IPS-11a (cell line): Measurements from ENCODE around the gene MIS12.
A peak's percentile ranks its signal among the peaks of the same experiment; 100 is the strongest.

Experiments used
- H3K4me3 ChIP-seq: one replicate; pipeline ENCODE4 v1.5.1; 2013; ENCODE audit warnings: low read depth, low read length, control low read depth

Gene MIS12

DNA sequence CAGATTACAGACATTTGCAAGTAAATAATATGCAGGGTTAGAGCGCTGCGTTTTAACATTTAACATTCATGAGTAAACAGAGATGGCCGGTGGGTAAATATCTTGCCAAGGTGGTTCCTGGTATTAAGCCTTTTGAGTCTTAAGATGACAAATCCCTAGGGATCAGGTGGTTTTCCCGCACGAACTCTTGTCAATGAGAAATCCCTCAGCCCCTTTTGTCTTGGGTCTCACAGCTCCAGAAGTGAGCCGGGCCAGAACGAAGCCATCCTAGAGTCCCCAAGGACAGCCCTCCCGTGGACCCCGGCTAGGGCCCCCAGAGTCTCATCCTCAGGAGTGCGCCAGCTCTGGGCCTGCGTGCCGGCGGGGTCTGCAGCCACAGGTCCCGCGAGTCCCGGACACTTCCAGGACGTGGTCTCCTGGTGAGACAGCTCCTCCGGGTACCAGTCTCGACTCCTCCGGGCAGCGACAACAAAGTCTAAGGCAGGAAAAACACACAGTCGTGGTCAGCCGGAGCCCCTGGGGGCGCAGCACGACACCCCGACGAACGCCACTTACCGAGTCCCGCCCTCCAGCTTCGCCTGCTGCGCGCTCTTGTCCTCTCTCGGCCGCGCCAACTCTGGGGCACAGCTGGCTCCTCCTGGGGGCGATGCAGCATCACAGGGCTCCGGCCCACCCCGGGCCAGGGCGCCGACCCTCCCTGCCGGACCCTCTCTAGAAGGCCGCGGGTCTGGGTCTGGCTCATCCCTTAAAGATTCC lies 13.3 kb downstream of the MIS12 start:
- peak overlapping the region; percentile 57 for H3K4me3 ChIP-seq

DNA sequence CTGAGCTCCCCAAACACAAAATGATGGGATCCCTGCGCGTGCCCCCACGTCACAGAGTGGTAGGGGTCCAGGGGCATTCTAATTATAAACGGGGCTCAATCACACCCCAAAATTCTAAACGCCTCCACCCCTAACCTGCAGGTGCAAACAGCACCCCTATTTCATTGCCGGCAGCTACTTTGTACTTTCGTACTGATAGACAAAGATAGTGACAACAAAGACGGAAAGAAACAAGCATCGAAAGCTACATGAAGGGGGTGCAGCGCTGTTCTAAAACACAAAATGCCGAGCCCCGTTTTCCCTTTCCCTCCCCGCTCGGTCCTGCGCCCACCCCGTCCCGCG lies 13.9 kb downstream of the MIS12 start:
- H3K4me3 ChIP-seq, result peak overlapping the region; percentile 57

DNA sequence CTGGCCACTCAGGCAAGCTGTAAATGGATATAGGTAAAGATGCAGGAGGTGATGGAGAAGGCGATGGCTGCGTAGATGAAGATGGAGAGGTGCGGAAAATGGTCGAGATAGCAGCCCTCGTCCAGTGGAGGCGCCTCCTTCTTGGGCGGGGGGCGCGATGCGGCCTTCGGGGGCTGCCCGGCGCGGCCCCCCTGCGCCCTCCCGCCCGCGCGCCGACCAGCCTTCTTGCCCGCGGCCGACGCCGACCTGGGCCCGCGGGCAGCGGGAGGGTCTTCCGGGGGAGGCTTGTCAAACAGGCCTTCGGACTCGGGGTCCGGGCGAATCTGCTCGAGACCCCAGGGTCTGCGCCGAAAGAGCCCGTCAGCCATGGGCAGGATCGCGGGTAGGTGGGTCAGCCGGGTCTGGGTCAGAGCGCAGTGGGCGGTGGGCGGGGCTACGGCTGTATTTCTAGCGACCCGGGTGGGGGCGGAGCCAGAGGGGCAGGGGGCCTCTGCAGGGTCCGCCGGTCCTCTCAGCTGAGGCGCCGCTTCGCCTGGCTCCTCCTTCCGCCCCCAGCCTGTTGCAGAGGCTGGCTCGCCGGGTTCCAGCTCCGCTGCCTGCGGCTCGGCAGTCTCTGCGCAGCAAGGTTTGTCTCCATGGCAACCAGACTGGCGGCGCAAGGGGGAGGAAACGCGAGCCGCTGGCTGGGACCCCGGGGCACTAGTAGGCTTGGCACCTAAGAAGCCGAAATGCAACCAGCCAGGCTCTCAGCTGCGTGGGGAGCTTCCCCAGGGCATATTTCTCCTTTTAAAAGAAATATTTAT lies 14.4 kb downstream of the MIS12 start:
- peak overlapping the region; percentile 57 for H3K4me3 ChIP-seq

DNA sequence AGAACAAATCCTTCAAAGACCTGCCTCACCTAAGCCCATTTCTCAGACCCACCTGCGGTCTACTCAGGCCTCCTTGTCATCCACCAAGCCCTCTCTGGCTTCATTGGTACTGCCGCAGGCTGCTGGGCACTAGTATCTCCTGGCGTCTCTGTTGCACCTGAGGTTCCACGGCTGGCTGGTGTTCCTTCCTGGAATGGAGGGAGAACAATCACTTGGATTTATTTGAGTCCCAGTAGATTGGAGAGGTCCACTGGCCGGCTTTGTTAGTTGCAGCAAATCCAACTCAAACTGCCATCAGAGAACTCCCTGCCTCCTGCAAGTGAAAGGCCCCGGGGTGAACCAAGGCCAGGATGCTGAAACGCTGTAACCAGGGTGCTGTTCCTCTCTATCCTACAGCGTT lies 15.3 kb downstream of the MIS12 start:
- no peak overlapping the region for H3K4me3 ChIP-seq

DNA sequence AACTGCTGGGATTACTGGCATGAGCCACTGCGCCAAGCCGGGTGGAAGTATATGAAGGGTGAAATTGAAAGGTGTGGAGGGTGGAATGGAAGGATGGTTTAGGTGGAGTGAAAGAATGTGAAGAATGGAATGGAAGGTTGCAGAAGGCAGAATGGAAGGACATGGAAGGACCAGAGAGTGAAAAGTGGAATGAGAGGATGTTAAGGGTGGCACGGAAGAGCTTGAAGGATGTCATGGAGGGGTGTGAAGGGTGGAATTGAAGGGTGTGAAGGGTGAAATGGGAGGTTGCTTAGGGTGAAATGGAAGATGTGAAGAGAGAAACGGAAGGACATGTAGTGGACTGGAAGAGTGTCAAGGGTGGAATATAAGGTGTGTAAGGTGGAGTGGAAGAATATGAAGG lies 16.2 kb downstream of the MIS12 start:
- no peak overlapping the region for H3K4me3 ChIP-seq

DNA sequence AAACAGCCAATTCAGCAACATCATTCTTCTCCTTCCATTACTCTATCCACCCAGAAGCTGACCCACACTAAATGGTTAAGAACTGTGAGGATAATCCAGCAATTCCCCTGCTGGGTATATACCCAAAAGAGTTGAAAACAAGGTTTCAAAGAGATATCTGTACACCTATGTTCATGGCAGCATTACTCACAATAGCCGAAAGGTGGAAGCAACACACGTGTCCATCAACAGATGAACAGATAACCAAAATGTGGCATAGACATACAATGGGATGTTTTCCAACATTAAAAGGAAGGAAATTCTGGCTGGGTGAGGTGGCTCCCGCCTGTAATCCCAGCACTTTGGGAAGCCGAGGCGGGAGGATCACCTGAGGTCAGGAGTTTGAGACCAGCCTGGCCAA lies 19.9 kb downstream of the MIS12 start:
- H3K4me3 ChIP-seq, result no peak overlapping the region

DNA sequence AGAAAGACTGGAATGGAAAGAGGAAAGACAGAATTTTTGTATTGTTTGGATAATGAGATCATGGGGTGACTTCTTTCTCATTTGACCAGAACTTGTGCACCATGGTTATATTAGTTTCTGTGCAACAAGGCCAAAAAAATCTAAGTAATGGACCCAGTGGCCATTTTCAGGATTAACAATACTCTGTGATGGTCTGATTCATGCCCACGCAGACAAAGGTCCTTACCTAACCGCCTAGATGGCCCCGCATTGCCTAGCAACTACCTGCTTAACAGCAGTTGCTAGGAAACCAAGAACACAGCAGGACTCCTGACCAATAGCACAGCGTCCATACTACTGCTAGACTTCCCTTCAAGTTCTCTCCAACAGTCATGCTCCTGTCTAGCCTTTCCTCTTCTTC lies 22.4 kb downstream of the MIS12 start:
- no peak overlapping the region for H3K4me3 ChIP-seq

DNA sequence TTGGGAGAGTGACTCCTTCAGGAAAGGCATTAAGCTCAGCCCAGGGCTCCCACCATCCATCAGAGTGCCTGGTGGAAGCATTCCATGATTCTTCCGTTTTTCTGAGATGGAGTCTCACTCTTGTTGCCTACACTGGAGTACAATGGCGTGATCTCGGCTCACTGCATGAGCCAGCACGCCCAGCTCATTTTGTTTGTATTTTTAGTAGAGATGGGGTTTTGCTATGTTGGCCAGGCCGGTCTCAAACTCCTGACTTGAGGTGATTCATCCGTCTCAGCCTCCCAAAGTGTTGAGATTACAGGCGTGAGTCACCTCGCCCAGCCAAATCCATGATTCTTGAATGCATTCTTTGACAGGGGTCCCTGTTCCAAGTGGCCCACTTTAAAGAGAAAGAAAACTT lies 23.1 kb downstream of the MIS12 start:
- no peak overlapping the region for H3K4me3 ChIP-seq

DNA sequence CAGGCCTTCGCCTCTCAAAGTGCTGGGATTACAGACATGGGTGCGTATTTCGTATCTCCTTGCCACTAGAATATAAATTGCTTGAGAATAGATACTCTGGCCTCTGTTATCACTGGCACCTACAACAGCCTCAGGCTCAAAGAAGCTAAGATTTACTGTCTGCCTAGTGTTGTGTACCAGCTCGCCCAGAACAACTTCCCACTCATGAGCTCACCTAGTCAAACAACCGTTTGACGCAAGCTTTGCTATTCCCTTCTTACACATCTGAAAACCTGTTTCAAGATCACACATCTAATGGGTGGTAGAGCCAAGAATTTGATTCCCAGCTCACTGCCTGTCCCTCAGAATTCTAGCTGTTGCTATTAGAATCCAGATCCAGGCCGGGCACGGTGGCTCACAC lies 24.4 kb downstream of the MIS12 start:
- H3K4me3 ChIP-seq, result no peak overlapping the region

DNA sequence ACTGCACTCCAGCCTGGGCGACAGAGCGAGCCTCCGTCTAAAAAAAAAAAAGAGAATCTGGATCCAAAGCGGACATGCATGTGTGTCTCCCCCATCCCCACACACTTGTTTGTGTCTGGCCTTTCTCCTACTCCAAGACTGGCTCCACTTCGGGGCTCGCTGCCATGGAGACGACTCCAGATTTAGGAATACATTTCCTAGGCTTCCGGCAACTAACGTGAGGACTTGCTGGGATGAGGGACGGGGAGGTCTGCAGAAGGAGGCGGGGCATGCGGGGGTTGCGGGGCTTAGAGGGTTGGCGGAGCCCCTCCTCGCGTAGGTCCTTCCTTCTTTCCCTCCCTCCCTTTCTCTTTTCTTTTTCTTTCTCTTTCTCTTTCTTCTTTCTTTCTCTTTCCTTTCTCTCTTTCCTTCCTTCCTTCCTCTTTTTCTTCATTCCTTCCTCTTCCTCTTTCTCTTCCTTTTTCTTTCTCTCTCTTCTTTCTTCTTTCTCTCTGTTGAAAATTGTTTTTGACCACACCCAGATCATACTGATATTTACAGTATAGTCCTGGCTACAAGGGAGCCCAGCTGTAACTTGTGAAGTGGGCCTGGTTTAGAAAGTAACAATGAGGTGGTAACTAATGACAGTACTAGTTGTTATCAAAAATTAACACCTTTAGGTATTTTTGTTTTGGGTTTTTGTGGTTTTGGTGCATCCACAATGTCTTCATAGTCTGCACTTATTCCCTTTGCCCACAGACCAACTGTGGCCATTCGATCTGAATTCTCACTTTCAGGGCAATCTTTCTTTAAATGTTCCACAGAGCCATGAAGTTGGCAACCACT lies 25.2 kb downstream of the MIS12 start:
- H3K4me3 ChIP-seq, result no peak overlapping the region

DNA sequence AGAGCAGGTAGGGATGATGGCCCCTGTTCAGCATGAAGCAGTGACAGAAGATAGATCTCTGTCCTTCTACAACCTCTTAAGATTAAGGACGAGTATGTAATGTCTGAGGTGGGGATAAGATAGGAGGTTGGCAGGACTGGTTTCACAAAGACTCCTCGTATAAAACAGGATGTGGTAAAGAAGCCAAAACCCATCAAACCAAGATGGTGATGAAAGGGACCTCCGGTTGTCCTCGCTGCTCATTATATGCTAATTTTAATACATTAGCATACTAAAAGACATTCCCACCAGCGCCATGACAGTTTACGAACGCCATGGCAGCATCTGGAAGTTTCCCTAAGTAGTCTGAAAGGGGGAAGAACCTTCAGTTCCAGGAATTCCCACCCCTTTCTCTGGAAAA lies 27.3 kb downstream of the MIS12 start:
- no peak overlapping the region for H3K4me3 ChIP-seq

DNA sequence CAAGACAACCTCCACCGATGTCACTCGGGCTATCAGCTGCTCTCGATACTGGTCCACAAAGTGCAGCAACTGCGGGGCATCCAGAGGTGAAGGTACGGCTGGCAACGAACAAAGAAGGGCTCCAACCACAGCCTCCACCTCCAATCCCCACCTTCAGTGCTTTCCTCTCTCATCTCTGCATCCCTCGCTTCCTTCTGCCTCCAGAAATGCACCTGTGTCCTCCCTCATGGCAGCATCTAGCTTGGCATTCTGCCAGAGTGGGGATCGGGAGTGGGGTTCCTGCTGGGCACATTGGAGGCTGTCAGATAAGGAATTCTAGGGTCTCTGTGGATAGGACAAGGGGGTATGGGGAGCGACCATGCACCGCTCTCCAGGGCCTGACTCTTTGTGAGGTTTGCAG lies 28.6 kb downstream of the MIS12 start:
- no peak overlapping the region for H3K4me3 ChIP-seq

DNA sequence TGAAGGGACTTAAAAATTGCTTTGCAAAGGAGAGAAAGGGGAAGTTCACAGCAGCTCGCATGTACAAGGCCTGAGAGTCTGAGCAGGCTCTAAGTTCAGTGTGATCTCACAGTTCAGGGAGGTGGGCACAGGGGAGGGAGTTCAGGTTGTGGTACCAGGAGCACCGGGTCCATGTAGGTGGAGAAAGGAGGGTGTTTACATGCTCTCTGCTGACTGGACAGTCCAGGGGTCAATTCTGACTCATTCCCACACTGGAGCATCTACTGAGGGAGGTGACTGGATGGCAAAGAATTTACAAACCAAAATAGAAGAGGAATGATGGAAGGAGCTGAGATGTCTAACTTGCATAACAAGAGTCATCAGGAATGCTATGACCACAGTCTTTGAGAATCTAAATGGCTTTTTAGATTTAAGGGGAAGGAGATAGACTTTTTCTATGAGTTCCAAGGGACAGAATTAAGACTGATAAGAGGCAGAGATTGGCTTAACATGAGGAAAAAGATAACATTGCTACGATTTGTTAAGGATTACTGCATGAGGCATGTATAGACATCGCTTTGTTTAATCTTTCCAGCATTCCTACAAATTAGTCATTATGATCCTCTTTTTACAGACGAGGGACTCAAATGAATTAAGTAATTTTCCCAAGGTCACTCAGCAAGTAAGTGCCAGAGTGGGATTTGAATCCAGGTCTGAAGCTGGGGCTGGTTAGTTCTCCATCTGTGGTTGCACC lies 29.9 kb downstream of the MIS12 start:
- H3K4me3 ChIP-seq, result no peak overlapping the region

DNA sequence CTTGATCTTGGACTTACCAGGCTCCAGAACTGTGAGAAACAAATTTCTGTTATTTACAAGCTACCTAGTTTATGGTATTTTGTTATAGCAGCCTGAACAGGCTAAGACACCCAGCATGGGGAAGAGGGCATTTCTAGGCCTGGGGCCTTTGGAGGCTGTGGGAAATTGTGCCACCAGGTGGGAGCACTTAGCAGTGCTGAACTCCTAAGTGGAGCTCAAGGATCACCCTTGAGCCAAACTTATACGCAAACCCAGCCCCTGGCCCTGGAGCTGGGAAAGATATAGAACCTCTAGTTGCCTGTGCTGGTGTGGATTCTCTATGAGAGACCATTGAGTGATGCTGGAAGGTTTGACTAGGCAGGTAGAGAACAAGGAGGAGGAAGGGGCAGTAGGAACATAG lies 36.1 kb downstream of the MIS12 start:
- H3K4me3 ChIP-seq, result no peak overlapping the region

DNA sequence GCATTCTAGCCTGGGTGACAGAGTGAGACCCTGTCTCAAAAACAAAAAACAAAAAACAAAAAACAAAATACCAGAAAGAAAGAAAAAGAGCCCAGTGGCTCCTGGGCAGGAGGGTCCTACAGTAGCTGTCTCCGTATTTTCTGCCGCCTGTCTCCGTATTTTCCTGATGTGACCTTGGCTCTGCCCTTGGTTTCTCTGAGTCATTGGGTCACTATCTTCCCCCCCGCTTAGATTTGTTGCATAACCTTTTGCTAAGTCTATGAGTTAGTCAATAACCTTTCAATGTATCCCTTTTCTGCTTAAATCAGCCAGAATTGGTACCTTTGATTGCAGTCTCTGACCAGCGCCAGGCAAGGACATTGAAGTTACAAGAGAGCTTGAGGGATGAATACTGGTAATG lies 36.9 kb downstream of the MIS12 start:
- H3K4me3 ChIP-seq, result no peak overlapping the region

DNA sequence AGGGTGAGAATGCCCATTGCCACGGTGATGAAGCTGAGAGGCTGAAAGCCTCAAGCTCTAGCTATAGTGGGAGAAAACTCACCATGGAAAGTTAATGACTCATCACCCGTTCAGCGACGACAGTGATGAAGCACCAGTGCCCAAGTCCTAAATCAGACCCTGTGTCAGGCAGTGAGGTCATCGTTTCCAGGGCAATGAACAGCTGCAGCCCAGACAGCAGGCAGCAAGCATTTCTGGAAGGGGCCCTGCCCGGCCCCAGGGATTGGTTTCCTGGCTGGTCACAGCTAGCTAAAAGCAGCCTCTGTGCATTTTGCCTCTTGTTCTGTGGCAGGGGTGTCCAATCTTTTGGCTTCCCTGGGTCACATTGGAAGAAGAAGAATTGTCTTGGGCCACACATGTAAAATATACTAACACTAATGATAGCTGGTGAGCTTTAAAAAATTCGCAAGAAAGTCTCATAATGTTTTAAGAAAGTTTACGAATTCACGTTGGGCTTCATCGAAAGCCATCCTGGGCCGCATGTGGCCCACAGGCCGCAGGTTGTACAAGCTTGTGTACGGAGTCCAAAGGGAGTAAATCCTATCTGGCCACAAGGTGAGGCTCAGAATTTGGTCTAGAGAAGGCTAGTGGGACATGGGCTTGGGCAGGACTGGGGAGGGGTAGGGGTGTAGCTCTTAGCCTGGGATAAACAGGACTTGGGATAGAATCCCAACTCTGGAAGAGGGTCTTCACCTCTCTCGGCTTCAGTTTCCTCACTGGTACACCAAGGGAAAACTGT lies 40.6 kb downstream of the MIS12 start:
- no peak overlapping the region for H3K4me3 ChIP-seq

DNA sequence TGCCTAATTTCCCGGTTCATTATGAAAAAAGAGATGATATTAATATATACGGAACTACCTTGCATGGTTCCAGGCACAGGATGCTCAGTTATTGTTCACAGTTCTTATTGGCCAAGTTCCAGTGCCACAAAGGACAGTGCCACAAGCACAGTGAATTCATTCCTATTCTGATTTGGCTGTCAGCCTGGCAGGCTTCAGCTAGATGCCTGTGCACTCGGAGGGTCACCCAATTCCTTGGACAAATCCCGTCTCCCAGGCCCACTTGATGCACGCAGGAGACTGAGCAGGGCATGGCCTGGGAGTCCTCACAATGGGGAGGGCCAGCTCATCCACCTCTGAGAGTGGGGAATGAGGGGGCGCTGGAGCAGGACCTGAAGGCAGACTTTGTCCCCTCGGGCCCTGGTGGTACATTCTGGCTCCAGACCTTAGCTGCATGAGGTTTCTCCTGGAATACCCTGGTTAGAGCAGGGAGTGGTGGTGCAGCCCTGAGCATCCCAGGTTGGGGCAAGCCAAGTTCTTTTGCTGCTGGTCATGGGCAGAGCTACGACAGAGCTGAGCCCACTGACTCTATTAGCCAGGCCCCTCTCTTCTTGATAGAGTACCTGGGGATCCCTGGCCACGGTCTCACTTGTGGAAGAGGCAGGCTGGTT lies 41.4 kb downstream of the MIS12 start:
- H3K4me3 ChIP-seq, result no peak overlapping the region

DNA sequence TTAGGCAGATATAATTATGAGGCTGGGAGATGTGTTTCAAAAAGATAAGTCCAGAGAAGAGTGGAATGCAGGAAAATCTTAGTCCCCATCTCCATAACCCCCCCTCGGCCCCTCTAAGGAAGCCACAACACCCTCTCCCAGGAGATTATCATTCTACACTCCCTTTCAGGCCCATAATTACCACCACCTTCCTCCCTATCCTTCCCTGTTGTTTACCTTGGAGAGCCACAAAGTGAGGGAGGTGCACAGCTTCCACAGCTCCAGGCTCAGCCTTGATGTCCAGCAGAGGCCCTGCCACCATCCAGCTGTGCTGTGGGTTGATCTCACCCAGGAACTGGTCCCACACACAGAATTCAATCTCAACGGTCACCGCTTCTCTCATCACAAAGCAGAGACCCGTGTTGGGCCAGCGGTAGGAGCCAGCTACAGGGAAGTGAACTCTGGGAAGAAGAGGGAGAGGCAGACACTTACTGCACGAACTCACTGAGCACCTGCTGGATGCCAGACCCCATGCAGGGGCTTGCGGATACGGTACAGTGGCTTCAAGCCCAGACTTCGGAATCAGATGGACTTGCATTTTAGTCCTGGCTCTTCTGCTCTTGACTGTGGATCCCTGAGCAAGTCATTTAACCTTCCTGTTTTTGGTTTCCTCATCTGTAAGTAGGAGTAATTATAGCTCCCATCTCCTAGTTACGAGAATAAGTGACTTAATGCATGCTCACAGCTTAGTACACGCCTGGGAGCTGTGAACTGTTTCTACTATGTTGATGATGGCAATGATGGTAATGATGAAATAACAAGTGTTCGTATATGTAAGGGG lies 44.1 kb downstream of the MIS12 start:
- H3K4me3 ChIP-seq, result no peak overlapping the region

DNA sequence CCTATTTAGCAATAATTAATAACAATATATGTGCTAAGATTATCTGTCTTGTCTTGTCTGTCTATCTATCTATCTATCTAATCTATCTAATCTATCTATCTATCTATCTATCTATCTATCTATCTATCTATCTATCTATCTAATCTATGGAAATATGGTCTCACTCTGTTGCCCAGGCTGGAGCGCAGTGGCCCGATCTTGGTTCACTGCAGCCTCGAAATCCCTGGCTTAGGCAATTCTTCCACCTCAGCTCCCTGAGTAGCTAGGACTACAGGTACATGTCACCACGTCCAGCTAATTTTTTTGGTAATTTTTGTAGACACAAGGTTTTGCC lies 44.7 kb downstream of the MIS12 start:
- H3K4me3 ChIP-seq, result no peak overlapping the region
